ENCODE results near the gene CREG1. TPM values are rescaled to one million over a fixed set of nuclear protein-coding genes. Genes with fewer than 3 reads are reported as not detected.

Gene CREG1
- total RNA-seq, 1 experiment from 2014 or later, result 91.5 TPM

DNA sequence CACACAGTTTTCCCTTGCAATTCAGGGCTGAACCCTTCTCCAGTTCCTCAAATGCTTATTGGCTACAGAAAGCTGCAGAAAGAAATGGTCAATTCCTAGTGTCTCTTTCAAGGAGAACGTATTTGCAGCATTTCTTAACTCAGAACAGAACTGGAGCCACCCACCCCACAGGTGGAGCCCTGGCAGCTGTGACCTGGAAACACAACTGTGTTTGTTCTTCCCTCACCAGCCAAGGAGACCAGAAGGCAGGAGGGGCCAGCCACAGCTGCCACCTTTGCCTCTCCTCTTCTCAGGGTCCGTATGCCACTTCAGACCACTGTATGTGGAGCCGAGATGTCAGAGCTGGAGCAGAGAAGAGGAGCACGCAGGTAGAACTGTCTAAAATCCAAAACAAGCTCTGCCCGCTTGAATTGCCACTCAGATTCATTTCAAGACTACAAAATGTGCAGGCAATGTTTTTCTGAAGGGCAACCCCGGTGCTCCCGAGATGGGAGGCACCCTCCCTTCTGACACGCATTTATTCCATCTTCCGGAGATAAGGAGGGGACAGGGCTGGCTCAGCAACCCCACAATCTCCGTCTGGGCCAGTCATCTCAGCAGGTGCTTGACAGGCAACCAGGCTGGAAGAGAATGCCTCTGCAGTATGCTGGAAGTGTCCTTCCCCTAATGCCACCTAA, 51.9 kb downstream of the CREG1 start:
- BruUV-seq (replicated peaks), result no TSS peak
- no peak for DNase-seq
- intact Hi-C loops (cut with micrococcal nuclease; ENCODE audit: unreplicated experiment), result no loop called here
- CTCF ChIA-PET, result no interaction called here
- no peaks in the 10 kb centered on the region for H3K36me3 ChIP-seq (ENCODE audit: control insufficient read depth, insufficient read depth, low read length)
- TF ChIP-seq, protein P1, sequence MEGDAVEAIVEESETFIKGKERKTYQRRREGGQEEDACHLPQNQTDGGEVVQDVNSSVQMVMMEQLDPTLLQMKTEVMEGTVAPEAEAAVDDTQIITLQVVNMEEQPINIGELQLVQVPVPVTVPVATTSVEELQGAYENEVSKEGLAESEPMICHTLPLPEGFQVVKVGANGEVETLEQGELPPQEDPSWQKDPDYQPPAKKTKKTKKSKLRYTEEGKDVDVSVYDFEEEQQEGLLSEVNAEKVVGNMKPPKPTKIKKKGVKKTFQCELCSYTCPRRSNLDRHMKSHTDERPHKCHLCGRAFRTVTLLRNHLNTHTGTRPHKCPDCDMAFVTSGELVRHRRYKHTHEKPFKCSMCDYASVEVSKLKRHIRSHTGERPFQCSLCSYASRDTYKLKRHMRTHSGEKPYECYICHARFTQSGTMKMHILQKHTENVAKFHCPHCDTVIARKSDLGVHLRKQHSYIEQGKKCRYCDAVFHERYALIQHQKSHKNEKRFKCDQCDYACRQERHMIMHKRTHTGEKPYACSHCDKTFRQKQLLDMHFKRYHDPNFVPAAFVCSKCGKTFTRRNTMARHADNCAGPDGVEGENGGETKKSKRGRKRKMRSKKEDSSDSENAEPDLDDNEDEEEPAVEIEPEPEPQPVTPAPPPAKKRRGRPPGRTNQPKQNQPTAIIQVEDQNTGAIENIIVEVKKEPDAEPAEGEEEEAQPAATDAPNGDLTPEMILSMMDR (IDR thresholded peaks at IDR 0.05; ENCODE audit: insufficient read depth in 1 of 2, low read depth in 1 of 2, low read length in 1 of 2, severe bottlenecking in 1 of 2, unreplicated experiment in 1 of 2), result no peak
- Mint-ChIP-seq H3K9me3 (ENCODE audit: unreplicated experiment) (no peaks in the 10 kb centered on the region), H3K27me3 (ENCODE audit: insufficient read depth, unreplicated experiment) (peaks cover 3% of the 10 kb centered on the region), H3K27ac (ENCODE audit: unreplicated experiment) (no peak overlapping the region), H3K4me3 (ENCODE audit: unreplicated experiment) (no peak overlapping the region), H3K36me3 (ENCODE audit: insufficient read depth, unreplicated experiment) (no peaks in the 10 kb centered on the region), H3K4me1 (ENCODE audit: low read depth, unreplicated experiment) (no peaks in the 10 kb centered on the region)
- H3K4me3 ChIP-seq (ENCODE audit: low read depth, low read length), result no peak overlapping the region
- no peaks in the 10 kb centered on the region for H3K9me3 ChIP-seq
- H3K27me3 ChIP-seq (replicated peaks; ENCODE audit: control insufficient read depth, insufficient read depth, low read length), result no peaks in the 10 kb centered on the region
- H3K4me1 ChIP-seq, result no peaks in the 10 kb centered on the region
- POLR2A ChIA-PET, result no interaction called here

DNA sequence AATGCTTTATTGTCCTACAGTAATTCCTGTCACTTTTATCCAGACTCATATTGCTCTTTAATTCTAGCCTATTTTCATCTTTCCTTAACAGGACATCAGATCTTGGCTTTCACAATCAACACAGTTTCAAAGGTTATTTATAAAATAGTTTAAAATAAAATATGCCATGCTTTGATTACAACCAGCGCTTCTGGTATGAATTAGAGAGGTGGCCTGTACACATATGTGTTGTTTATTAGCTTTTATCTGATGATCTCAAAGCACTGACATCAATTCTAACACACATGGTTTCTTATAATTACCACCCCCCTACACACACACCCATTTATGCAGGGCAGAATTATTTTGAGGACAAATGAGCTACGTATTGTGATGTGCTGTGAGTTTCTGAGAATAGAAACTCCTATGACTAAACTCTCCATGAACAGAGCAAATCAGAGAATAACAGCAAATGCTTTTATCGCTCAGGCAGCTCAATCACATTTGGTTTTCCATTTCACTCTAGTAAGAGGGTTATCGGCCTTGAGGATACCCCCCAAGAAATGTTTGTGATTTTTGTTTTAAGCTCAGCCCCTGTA, 53.2 kb downstream of the CREG1 start:
- no peaks in the 10 kb centered on the region for H3K9me3 ChIP-seq
- intact Hi-C loops (cut with micrococcal nuclease; ENCODE audit: unreplicated experiment), result no loop called here
- Mint-ChIP-seq H3K27me3 (ENCODE audit: insufficient read depth, unreplicated experiment) (peaks cover 9% of the 10 kb centered on the region), H3K27ac (ENCODE audit: unreplicated experiment) (no peak overlapping the region), H3K4me3 (ENCODE audit: unreplicated experiment) (no peak overlapping the region), H3K4me1 (ENCODE audit: low read depth, unreplicated experiment) (no peaks in the 10 kb centered on the region), H3K9me3 (ENCODE audit: unreplicated experiment) (no peaks in the 10 kb centered on the region), H3K36me3 (ENCODE audit: insufficient read depth, unreplicated experiment) (no peaks in the 10 kb centered on the region)
- no TSS peak for BruUV-seq (replicated peaks)
- TF ChIP-seq, protein P1 (IDR thresholded peaks at IDR 0.05; ENCODE audit: insufficient read depth in 1 of 2, low read depth in 1 of 2, low read length in 1 of 2, severe bottlenecking in 1 of 2, unreplicated experiment in 1 of 2), result no peak
- CTCF ChIA-PET, result no interaction called here
- POLR2A ChIA-PET, result no interaction called here
- H3K27me3 ChIP-seq (replicated peaks; ENCODE audit: control insufficient read depth, insufficient read depth, low read length), result no peaks in the 10 kb centered on the region
- H3K4me1 ChIP-seq, result no peaks in the 10 kb centered on the region
- H3K36me3 ChIP-seq (ENCODE audit: control insufficient read depth, insufficient read depth, low read length), result no peaks in the 10 kb centered on the region
- no peak for DNase-seq
- no peak overlapping the region for H3K4me3 ChIP-seq (ENCODE audit: low read depth, low read length)

DNA sequence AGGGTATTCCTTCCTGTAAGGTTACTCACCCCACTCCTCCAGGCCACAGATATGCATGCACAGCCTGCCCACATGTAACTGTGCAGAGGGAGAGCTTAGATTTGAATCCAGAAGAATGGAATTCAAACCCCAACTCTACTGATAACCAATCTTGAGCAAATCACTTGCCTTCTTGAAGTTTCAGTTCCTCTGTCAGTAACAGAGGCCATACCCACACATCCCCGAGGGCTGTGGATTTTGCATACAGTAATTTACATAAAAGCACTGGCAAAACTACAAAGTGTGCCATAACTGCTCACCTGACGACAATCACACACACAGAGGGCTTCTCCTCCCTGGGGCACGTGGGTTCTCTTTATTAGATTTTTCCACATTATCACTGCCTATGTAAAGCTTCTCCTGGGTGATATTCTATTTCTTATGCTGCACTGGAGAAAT, 53.9 kb downstream of the CREG1 start:
- intact Hi-C loops (cut with micrococcal nuclease; ENCODE audit: unreplicated experiment), result no loop called here
- no peaks in the 10 kb centered on the region for H3K36me3 Mint-ChIP-seq (ENCODE audit: insufficient read depth, unreplicated experiment)
- ChIA-PET CTCF (no interaction called here), POLR2A (no interaction called here)
- H3K27me3 ChIP-seq (replicated peaks; ENCODE audit: control insufficient read depth, insufficient read depth, low read length), result no peaks in the 10 kb centered on the region
- no peaks in the 10 kb centered on the region for H3K4me1 ChIP-seq
- H3K4me3 ChIP-seq (ENCODE audit: low read depth, low read length), result no peak overlapping the region
- H3K36me3 ChIP-seq (ENCODE audit: control insufficient read depth, insufficient read depth, low read length), result no peaks in the 10 kb centered on the region
- BruUV-seq (replicated peaks), result no TSS peak
- peaks cover 9% of the 10 kb centered on the region for H3K27me3 Mint-ChIP-seq (ENCODE audit: insufficient read depth, unreplicated experiment)
- DNase-seq, result no peak
- TF ChIP-seq, protein P1 (IDR thresholded peaks at IDR 0.05; ENCODE audit: insufficient read depth in 1 of 2, low read depth in 1 of 2, low read length in 1 of 2, severe bottlenecking in 1 of 2, unreplicated experiment in 1 of 2), result no peak
- no peak overlapping the region for H3K27ac Mint-ChIP-seq (ENCODE audit: unreplicated experiment)
- no peak overlapping the region for H3K4me3 Mint-ChIP-seq (ENCODE audit: unreplicated experiment)
- H3K9me3 Mint-ChIP-seq (ENCODE audit: unreplicated experiment), result no peaks in the 10 kb centered on the region
- H3K4me1 Mint-ChIP-seq (ENCODE audit: low read depth, unreplicated experiment), result no peaks in the 10 kb centered on the region
- H3K9me3 ChIP-seq, result no peaks in the 10 kb centered on the region
